Mammary epithelial cell (primary cell): ENCODE data around the gene HOXC5.

ENCODE experiments used
- CTCF ChIP-seq, 2 donors: IDR thresholded peaks in 1 of 2; conservative IDR thresholded peaks in 1 of 2; 2 replicates each; pipeline ENCODE4 v1.5.1; 2011 to 2012; ENCODE audit warnings: inconsistent platforms in 2 of 2, low read length in 2 of 2, mild to moderate bottlenecking in 2 of 2, control low read depth in 1 of 2, low read depth in 1 of 2; ENCODE audit not compliant: insufficient read depth in 1 of 2; ENCODE audit errors: extremely low read depth in 1 of 2
- EZH2 ChIP-seq: IDR thresholded peaks from 2 replicates; pipeline ENCODE4 v1.6.1; 2012; ENCODE audit warnings: low read length, inconsistent platforms, borderline replicate concordance

- TF ChIP-seq CTCF (conservative IDR thresholded peaks at IDR 0.05 in 1 of 2, IDR thresholded peaks at IDR 0.05 in 1 of 2; ENCODE audit: extremely low read depth in 1 of 2, insufficient read depth in 1 of 2, low read depth in 1 of 2, low read length in 2 of 2) (no peak), EZH2 (no peak)
These were observed 33.6 kb downstream of the HOXC5 start for GRCh38 chr12:54066408-54066807.
